ENCODE measurements around the gene KASH5.

The KASH5 gene

GRCh38 chr19:49393881-49394280 is 5.8 kb downstream of the KASH5 start:
- DNase-seq (ENCODE audit: low read depth in 1 of 2, low spot score in 1 of 2): no peak

GRCh38 chr19:49395581-49396407 is 7.7 kb downstream of the KASH5 start:
- no peak for DNase-seq (ENCODE audit: low read depth in 1 of 2, low spot score in 1 of 2)

GRCh38 chr19:49396738-49397505 is 8.9 kb downstream of the KASH5 start:
- no peak for DNase-seq (ENCODE audit: low read depth in 1 of 2, low spot score in 1 of 2)

GRCh38 chr19:49398001-49398615 is 10.1 kb downstream of the KASH5 start:
- no peak for DNase-seq (ENCODE audit: low read depth in 1 of 2, low spot score in 1 of 2)

- DNase-seq (ENCODE audit: low read depth in 1 of 2, low spot score in 1 of 2): no peak
Measured at GRCh38 chr19:49398931-49399330, 10.9 kb downstream of the KASH5 start.

GRCh38 chr19:49400029-49400428 is 12.0 kb downstream of the KASH5 start:
- DNase-seq (ENCODE audit: low read depth in 1 of 2, low spot score in 1 of 2): no peak

- no peak for DNase-seq (ENCODE audit: low read depth in 1 of 2, low spot score in 1 of 2)
Measured at GRCh38 chr19:49403404-49404187, 15.5 kb downstream of the KASH5 start.

GRCh38 chr19:49407079-49407478 is 19.0 kb downstream of the KASH5 start:
- DNase-seq (ENCODE audit: low read depth in 1 of 2, low spot score in 1 of 2): no peak

GRCh38 chr19:49407482-49408015 is 19.5 kb downstream of the KASH5 start:
- no peak for DNase-seq (ENCODE audit: low read depth in 1 of 2, low spot score in 1 of 2)

GRCh38 chr19:49408816-49409440 is 20.9 kb downstream of the KASH5 start:
- no peak for DNase-seq (ENCODE audit: low read depth in 1 of 2, low spot score in 1 of 2)

GRCh38 chr19:49409441-49410029 is 21.5 kb downstream of the KASH5 start:
- DNase-seq (ENCODE audit: low read depth in 1 of 2, low spot score in 1 of 2): no peak

- no peak for DNase-seq (ENCODE audit: low read depth in 1 of 2, low spot score in 1 of 2)
Measured at GRCh38 chr19:49411681-49412326, 23.8 kb downstream of the KASH5 start.

GRCh38 chr19:49413348-49413747 is 25.3 kb downstream of the KASH5 start:
- DNase-seq (ENCODE audit: low read depth in 1 of 2, low spot score in 1 of 2): no peak

GRCh38 chr19:49414256-49414655 is 26.2 kb downstream of the KASH5 start:
- no peak for DNase-seq (ENCODE audit: low read depth in 1 of 2, low spot score in 1 of 2)

- DNase-seq (ENCODE audit: low read depth in 1 of 2, low spot score in 1 of 2): no peak
Measured at GRCh38 chr19:49415102-49415809, 27.2 kb downstream of the KASH5 start.

GRCh38 chr19:49415810-49416200 is 27.8 kb downstream of the KASH5 start:
- no peak for DNase-seq (ENCODE audit: low read depth in 1 of 2, low spot score in 1 of 2)

GRCh38 chr19:49417088-49417487 is 29.0 kb downstream of the KASH5 start:
- no peak for DNase-seq (ENCODE audit: low read depth in 1 of 2, low spot score in 1 of 2)

- DNase-seq (ENCODE audit: low read depth in 1 of 2, low spot score in 1 of 2): no peak
Measured at GRCh38 chr19:49418511-49418910, 30.5 kb downstream of the KASH5 start.

GRCh38 chr19:49419173-49419572 is 31.1 kb downstream of the KASH5 start:
- no peak for DNase-seq (ENCODE audit: low read depth in 1 of 2, low spot score in 1 of 2)
